IMR-90 (cell line): ENCODE measurements around the gene KCNMA1. TPM values are rescaled to one million over a fixed set of nuclear protein-coding genes. Genes with fewer than 3 reads are reported as not detected.

ENCODE experiments used
- ATAC-seq: fragments of 200-7000 bp; cut with Tn5 transposase; 2 replicates; pipeline ENCODE4 v1.9.1; 2020; ENCODE audit warnings: low read depth, mild to moderate bottlenecking, moderate library complexity
- BruUV-seq: library from RNA; stranded (reverse); fragments of 400-500 nt; replicated peaks from 2 replicates; lab custom pipeline; 2021; lab: Mats Ljungman, UMichigan
- CTCF ChIA-PET: fragments of 300-600 bp; formaldehyde crosslinking; extraction: SDS; loops from one replicate; lab custom pipeline; 2021; ENCODE audit warnings: antibody characterized with exemption; lab: Yijun Ruan, JAX
- POLR2A ChIA-PET: fragments of 300-600 bp; sonication (Branson Sonifier 250); formaldehyde crosslinking; loops from one replicate; lab custom pipeline; 2022; ENCODE audit warnings: antibody characterized with exemption; ENCODE audit not compliant: unreplicated experiment; lab: Charles Lee
- DNase-seq: peaks from one replicate; pipeline ENCODE4 v3.0.0; 2013
- H2AFZ ChIP-seq: replicated peaks from 2 replicates; pipeline ENCODE3; 2013; ENCODE audit warnings: low read length, mild to moderate bottlenecking; ENCODE audit not compliant: poor library complexity
- H2AK5ac ChIP-seq: 2 replicates; pipeline ENCODE4 v1.6.1; 2013; ENCODE audit warnings: low read depth, low read length, inconsistent platforms
- H2AK9ac ChIP-seq: replicated peaks from 2 replicates; pipeline ENCODE3; 2013; ENCODE audit warnings: mild to moderate bottlenecking, low read depth, low read length, moderate library complexity; ENCODE audit not compliant: poor library complexity
- H2BK120ac ChIP-seq: 2 replicates; pipeline ENCODE4 v1.6.1; 2013; ENCODE audit warnings: low read depth, low read length, inconsistent platforms
- H2BK15ac ChIP-seq: 3 replicates; pipeline ENCODE4 v1.6.1; 2013; ENCODE audit warnings: low read depth, low read length, inconsistent platforms
- H2BK20ac ChIP-seq: 2 replicates; pipeline ENCODE4 v1.6.1; 2013; ENCODE audit warnings: low read depth, mild to moderate bottlenecking, inconsistent platforms, low read length, moderate library complexity
- H2BK5ac ChIP-seq: 2 replicates; pipeline ENCODE4 v1.6.1; 2013; ENCODE audit warnings: mild to moderate bottlenecking, low read depth, low read length, inconsistent platforms; ENCODE audit not compliant: poor library complexity, severe bottlenecking
- H3K14ac ChIP-seq: replicated peaks from 2 replicates; pipeline ENCODE4 v1.6.1; 2013; ENCODE audit warnings: low read depth, low read length, inconsistent platforms
- H3K18ac ChIP-seq: 2 replicates; pipeline ENCODE4 v1.6.1; 2013; ENCODE audit warnings: low read depth, low read length, control low read depth
- H3K23ac ChIP-seq: 2 replicates; pipeline ENCODE4 v1.6.1; 2013; ENCODE audit warnings: low read depth, low read length, inconsistent platforms
- H3K27ac ChIP-seq: 2 replicates; pipeline ENCODE4 v1.5.1; 2013; ENCODE audit warnings: mild to moderate bottlenecking, control low read depth, low read length; ENCODE audit not compliant: insufficient read depth
- H3K27me3 ChIP-seq: 2 replicates; pipeline ENCODE4 v1.6.1; 2013; ENCODE audit warnings: low read length; ENCODE audit not compliant: control insufficient read depth, insufficient read depth
- H3K36me3 ChIP-seq: 2 replicates; pipeline ENCODE4 v1.6.1; 2013; ENCODE audit warnings: low read length, mixed read lengths; ENCODE audit not compliant: control insufficient read depth, insufficient read depth
- H3K4ac ChIP-seq: 2 replicates; pipeline ENCODE4 v1.6.1; 2013; ENCODE audit warnings: low read depth, low read length, inconsistent platforms
- H3K4me1 ChIP-seq: 2 replicates; pipeline ENCODE4 v1.6.1; 2013; ENCODE audit warnings: low read length, mixed read lengths; ENCODE audit not compliant: control insufficient read depth, insufficient read depth
- H3K4me2 ChIP-seq: 2 replicates; pipeline ENCODE4 v1.6.1; 2013; ENCODE audit warnings: low read depth, mild to moderate bottlenecking, control low read depth, low read length, moderate library complexity
- H3K4me3 ChIP-seq: 2 replicates; pipeline ENCODE4 v1.5.1; 2013; ENCODE audit warnings: low read depth, mild to moderate bottlenecking, control low read depth, low read length, moderate library complexity; ENCODE audit not compliant: insufficient read depth
- H3K56ac ChIP-seq: 2 replicates; pipeline ENCODE4 v1.6.1; 2013; ENCODE audit warnings: low read length, inconsistent platforms; ENCODE audit not compliant: insufficient read depth; ENCODE audit errors: extremely low read depth
- H3K79me1 ChIP-seq, 2 experiments: 2 replicates each; pipeline ENCODE4 v1.6.1; 2013; ENCODE audit warnings: low read length in 2 of 2, inconsistent platforms in 1 of 2, low read depth in 1 of 2
- H3K9ac ChIP-seq: 2 replicates; pipeline ENCODE4 v1.6.1; 2013; ENCODE audit warnings: low read depth, low read length, control low read depth
- H3K9me1 ChIP-seq: 2 replicates; pipeline ENCODE4 v1.6.1; 2013; ENCODE audit warnings: low read length, inconsistent platforms; ENCODE audit not compliant: insufficient read depth
- H3K9me3 ChIP-seq: 2 replicates; pipeline ENCODE4 v1.6.1; 2013; ENCODE audit warnings: low read length; ENCODE audit not compliant: control insufficient read depth, insufficient read depth
- H4K20me1 ChIP-seq: 2 replicates; pipeline ENCODE4 v1.6.1; 2013; ENCODE audit warnings: low read length, inconsistent platforms; ENCODE audit not compliant: insufficient read depth
- H4K5ac ChIP-seq: 2 replicates; pipeline ENCODE4 v1.6.1; 2013; ENCODE audit warnings: mild to moderate bottlenecking, low read depth, low read length, control low read depth
- H4K8ac ChIP-seq, 2 experiments: 2 replicates each; pipeline ENCODE4 v1.6.1; 2013; ENCODE audit warnings: low read depth in 2 of 2, low read length in 2 of 2, control low read depth in 1 of 2, inconsistent platforms in 1 of 2
- H4K91ac ChIP-seq: 2 replicates; pipeline ENCODE4 v1.6.1; 2013; ENCODE audit warnings: low read depth, low read length, inconsistent platforms; ENCODE audit not compliant: insufficient read depth
- BHLHE40 ChIP-seq: fragments of 150-350 bp; IDR thresholded peaks from 2 replicates; pipeline ENCODE4 v1.6.1; 2016; ENCODE audit warnings: mild to moderate bottlenecking, low read depth, low read length
- CEBPB ChIP-seq: IDR thresholded peaks from 2 replicates; pipeline ENCODE4 v1.6.1; 2012; ENCODE audit warnings: low read depth, low read length, improper control_type of control experiment
- CHD1 ChIP-seq: IDR thresholded peaks from 2 replicates; pipeline ENCODE4 v1.6.1; 2012; ENCODE audit warnings: low read depth, low read length, improper control_type of control experiment
- FOS ChIP-seq: fragments of 150-350 bp; IDR thresholded peaks from 2 replicates; pipeline ENCODE4 v1.6.1; 2016; ENCODE audit warnings: low read depth, low read length
- MAFK ChIP-seq: IDR thresholded peaks from 2 replicates; pipeline ENCODE4 v1.6.1; 2012; ENCODE audit warnings: low read depth, low read length, improper control_type of control experiment
- MAZ ChIP-seq: IDR thresholded peaks from 2 replicates; pipeline ENCODE4 v1.6.1; 2012; ENCODE audit warnings: low read depth, mild to moderate bottlenecking, low read length, improper control_type of control experiment, moderate library complexity, borderline replicate concordance
- MXI1 ChIP-seq: IDR thresholded peaks from 2 replicates; pipeline ENCODE4 v1.6.1; 2012; ENCODE audit warnings: low read depth, mild to moderate bottlenecking, low read length, moderate library complexity, borderline replicate concordance
- NFE2L2 ChIP-seq: fragments of 150-350 bp; IDR thresholded peaks from 2 replicates; pipeline ENCODE4 v1.6.1; 2016; ENCODE audit warnings: low read depth, mild to moderate bottlenecking, low read length
- POLR2A ChIP-seq: IDR thresholded peaks from 2 replicates; pipeline ENCODE4 v1.6.1; 2012; ENCODE audit warnings: mild to moderate bottlenecking, low read depth, low read length
- RAD21 ChIP-seq: IDR thresholded peaks from 2 replicates; pipeline ENCODE4 v1.6.1; 2012; ENCODE audit warnings: low read length, improper control_type of control experiment
- RCOR1 ChIP-seq: IDR thresholded peaks from 2 replicates; pipeline ENCODE4 v1.6.1; 2012; ENCODE audit warnings: mild to moderate bottlenecking, low read length, improper control_type of control experiment; ENCODE audit not compliant: insufficient replicate concordance
- RFX5 ChIP-seq: IDR thresholded peaks from 2 replicates; pipeline ENCODE4 v1.8.0; 2012; ENCODE audit warnings: low read depth, mild to moderate bottlenecking, low read length, moderate library complexity
- SMC3 ChIP-seq: fragments of 150-350 bp; IDR thresholded peaks from 2 replicates; pipeline ENCODE4 v1.6.1; 2016; ENCODE audit warnings: low read depth, mild to moderate bottlenecking, antibody characterized with exemption, low read length, moderate library complexity
- WGBS, 2 experiments: methylation state at CpG; one replicate each; pipeline versions ENCODE4 v1.1.5 to v1.1.7; 2013; ENCODE audit warnings: missing lambda C conversion rate in 2 of 2; ENCODE audit not compliant: insufficient read length in 1 of 2; ENCODE audit errors: extremely low coverage in 2 of 2; 5-methylcytosine and 5-hydroxymethylcytosine counted together
- dilution Hi-C: fragments of 300-500 bp; cut with HindIII; formaldehyde crosslinking; loops from one replicate; pipeline ENCODE4 v1.14.3; 2018; ENCODE audit warnings: low sequenced_read_pairs; ENCODE audit not compliant: unreplicated experiment
- in situ Hi-C: fragments of 300-500 bp; cut with MboI; formaldehyde crosslinking; loops from 3 replicates; pipeline ENCODE4 v1.14.3; 2019; ENCODE audit warnings: low sequenced_read_pairs, inconsistent platforms, mixed read lengths
- intact Hi-C: fragments of 100-400 bp; cut with micrococcal nuclease; formaldehyde crosslinking; loops from 2 replicates; pipeline ENCODE4 v1.10.0; 2022
- polyA plus RNA-seq, 3 experiments: library from polyadenylated mRNA; depleted of rRNA; stranded (reverse); fragments of >200 nt; gene quantifications; 2 replicates each; pipeline ENCODE4 v1.2.3, GENCODE V29; 2012; ENCODE audit warnings: low replicate concordance in 1 of 3
- total RNA-seq: library from RNA; depleted of rRNA; stranded (reverse); fragments of >200 nt; gene quantifications from 2 replicates; pipeline ENCODE4 v1.2.3, GENCODE V29; 2012
- TF ChIP-seq, protein P1 (sequence below): fragments of 150-350 bp; IDR thresholded peaks from 2 replicates; pipeline ENCODE4 v1.6.1; 2016; ENCODE audit warnings: low read depth, mild to moderate bottlenecking, low read length, moderate library complexity, borderline replicate concordance
- TF ChIP-seq, protein P2 (sequence below): conservative IDR thresholded peaks from 2 replicates; pipeline ENCODE4 v1.5.1; 2012; ENCODE audit warnings: mild to moderate bottlenecking, low read depth, low read length, improper control_type of control experiment
- TF ChIP-seq, protein P3 (sequence below): fragments of 150-350 bp; IDR thresholded peaks from 2 replicates; pipeline ENCODE4 v1.6.1; 2017; ENCODE audit warnings: mild to moderate bottlenecking, antibody characterized with exemption, low read length, low read depth

Gene KCNMA1
- total and polyA plus RNA-seq, 2 of the 4 experiments (the other 2 are of a cell fraction): 25.6 to 29.6 TPM

DNA sequence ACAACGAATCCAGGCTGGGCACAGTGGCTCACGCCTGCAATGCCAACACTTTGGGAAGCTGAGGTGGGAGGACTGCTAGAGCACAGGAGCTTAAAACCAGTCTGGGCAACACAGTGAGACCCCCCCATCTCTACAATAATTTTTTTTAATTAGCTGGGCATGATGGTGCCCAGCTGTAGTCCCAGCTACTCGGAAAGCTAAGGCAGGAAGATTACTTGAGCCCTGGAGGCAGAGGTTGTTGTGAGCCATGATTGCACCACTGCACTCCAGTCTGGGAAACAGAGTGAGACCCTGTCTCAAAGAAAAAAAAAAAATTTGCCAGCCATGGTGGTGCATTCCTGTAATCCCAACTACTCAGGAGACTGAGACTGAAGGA lies 396.3 kb downstream of the KCNMA1 start:
- Histone ChIP-seq H3K36me3 (no peaks in the 10 kb centered on the region), H3K56ac (no peak overlapping the region), H3K27ac (no peak overlapping the region), H3K79me1 (no peaks in the 10 kb centered on the region), H3K4me1 (peaks cover 20% of the 10 kb centered on the region), H3K14ac (no peak overlapping the region), H2AK9ac (no peak overlapping the region), H2AFZ (no peak overlapping the region), H2BK120ac (no peak overlapping the region), H2BK15ac (no peak overlapping the region), H3K4ac (no peak overlapping the region), H3K9me1 (peaks cover 13% of the 10 kb centered on the region), H3K23ac (no peak overlapping the region), H3K4me2 (no peak overlapping the region), H4K8ac (no peak overlapping the region), H3K27me3 (no peaks in the 10 kb centered on the region), H3K9me3 (no peaks in the 10 kb centered on the region), H2BK5ac (no peak overlapping the region), H2AK5ac (peak overlapping the region; percentile 71; the same call in 1 of the 2 replicates), H2BK20ac (no peak overlapping the region), H3K9ac (no peak overlapping the region), H4K20me1 (no peaks in the 10 kb centered on the region), H3K4me3 (no peak overlapping the region), H3K18ac (no peak overlapping the region), H4K91ac (no peak overlapping the region), H4K5ac (no peak overlapping the region)
- in situ Hi-C loops (no loop called here), dilution Hi-C loops (no loop called here), intact Hi-C loops (no loop called here)
- ATAC-seq (no peak), DNase-seq (no peak)
- TF ChIP-seq RAD21 (no peak), BHLHE40 (no peak), SMC3 (no peak), CHD1 (no peak), POLR2A (no peak), MXI1 (no peak), MAZ (no peak), RFX5 (no peak), FOS (no peak), RCOR1 (no peak), NFE2L2 (no peak), MAFK (no peak), CEBPB (no peak)
- TF ChIP-seq, protein P1, sequence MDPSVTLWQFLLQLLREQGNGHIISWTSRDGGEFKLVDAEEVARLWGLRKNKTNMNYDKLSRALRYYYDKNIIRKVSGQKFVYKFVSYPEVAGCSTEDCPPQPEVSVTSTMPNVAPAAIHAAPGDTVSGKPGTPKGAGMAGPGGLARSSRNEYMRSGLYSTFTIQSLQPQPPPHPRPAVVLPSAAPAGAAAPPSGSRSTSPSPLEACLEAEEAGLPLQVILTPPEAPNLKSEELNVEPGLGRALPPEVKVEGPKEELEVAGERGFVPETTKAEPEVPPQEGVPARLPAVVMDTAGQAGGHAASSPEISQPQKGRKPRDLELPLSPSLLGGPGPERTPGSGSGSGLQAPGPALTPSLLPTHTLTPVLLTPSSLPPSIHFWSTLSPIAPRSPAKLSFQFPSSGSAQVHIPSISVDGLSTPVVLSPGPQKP: no peak
- TF ChIP-seq, protein P2, sequence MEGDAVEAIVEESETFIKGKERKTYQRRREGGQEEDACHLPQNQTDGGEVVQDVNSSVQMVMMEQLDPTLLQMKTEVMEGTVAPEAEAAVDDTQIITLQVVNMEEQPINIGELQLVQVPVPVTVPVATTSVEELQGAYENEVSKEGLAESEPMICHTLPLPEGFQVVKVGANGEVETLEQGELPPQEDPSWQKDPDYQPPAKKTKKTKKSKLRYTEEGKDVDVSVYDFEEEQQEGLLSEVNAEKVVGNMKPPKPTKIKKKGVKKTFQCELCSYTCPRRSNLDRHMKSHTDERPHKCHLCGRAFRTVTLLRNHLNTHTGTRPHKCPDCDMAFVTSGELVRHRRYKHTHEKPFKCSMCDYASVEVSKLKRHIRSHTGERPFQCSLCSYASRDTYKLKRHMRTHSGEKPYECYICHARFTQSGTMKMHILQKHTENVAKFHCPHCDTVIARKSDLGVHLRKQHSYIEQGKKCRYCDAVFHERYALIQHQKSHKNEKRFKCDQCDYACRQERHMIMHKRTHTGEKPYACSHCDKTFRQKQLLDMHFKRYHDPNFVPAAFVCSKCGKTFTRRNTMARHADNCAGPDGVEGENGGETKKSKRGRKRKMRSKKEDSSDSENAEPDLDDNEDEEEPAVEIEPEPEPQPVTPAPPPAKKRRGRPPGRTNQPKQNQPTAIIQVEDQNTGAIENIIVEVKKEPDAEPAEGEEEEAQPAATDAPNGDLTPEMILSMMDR: no peak
- TF ChIP-seq, protein P3, sequence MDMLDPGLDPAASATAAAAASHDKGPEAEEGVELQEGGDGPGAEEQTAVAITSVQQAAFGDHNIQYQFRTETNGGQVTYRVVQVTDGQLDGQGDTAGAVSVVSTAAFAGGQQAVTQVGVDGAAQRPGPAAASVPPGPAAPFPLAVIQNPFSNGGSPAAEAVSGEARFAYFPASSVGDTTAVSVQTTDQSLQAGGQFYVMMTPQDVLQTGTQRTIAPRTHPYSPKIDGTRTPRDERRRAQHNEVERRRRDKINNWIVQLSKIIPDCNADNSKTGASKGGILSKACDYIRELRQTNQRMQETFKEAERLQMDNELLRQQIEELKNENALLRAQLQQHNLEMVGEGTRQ: no peak
- WGBS, 2 experiments: no CpG with 5 or more reads among the region's 3 CpGs
- BruUV-seq: no TSS peak
- POLR2A ChIA-PET: no interaction called here
- CTCF ChIA-PET: interaction anchor here (2.3 kb wide), 1 partner anchor 53 kb away, joined by 6 read pairs; no protein-coding TSS in a partner anchor
